NCI-H446 treated with DMSO at 0.1 percent for 48 hours (cell line): Measurements from ENCODE around the gene SAMD5.

Experiments
- DNase-seq: peaks from one replicate; lab custom pipeline; 2025; lab: John Stamatoyannopoulos, UW

SAMD5 gene

DNA sequence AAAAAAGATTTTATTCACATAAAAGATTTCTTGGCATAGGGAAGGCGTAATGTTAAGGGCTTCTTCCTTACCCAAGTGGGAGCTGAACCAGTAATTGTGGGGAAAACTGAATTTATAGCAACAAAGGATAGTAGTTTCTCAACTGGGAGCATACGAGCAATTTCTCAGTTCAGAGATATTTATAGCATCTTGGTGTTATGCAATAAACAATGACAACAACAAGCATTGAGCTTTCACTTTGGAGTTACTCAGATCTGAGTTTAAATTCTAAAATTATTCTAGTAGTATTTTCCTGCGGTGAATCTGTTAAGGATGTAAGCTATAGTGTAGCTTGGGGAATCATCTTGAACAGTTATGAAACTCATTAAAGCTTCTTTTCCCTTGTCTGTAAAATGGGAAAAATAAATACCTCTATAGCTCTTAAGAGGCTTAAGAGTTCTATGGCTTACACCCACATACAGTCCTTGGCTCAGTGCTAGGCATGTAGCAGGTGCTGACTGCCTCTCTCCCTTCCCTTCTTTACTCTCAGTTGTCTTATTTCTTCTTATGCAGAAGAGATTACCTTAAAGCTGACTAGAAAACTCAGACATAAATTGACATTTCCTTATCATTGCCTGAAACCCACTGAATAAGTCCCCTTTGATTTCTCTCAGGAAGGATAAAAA is 58.8 kb downstream of the SAMD5 start:
- no peak for DNase-seq

DNA sequence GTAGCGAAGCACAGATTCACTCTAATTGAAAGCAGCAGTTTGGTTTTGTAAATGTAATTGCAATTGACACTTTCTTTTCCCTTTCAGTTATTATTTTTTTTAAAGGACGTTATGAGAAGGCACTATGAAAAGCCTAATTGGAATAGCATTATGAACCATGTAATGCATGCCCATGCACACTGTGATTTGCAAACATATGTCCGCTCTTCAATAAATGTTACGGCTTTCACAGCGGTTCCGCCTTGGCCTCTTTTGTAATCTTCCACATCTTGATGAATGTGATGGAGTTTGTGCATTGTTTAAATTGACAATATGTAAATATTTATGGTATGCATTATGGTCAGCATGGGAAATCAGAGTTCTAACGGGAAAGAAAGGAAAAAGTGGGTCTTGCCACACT is 61.3 kb downstream of the SAMD5 start:
- DNase-seq: no peak

DNA sequence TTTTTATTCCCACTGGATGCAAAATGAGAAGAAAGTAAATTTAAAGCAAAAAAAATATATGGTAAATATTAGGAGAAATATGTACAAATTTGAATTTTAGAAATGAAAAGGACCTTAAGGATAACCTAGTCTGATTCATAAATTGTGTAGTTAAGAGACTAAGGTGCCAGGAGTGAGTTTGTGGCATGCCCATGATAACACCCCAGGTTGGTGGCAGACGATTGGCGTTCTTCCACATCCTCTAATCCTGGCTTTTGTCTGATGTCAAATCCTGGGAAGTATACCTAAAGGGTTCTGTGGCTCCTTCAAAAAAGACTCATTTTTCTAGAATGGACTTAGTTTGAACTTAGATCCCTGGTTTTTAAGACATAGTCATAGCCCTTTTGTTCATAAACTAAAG is 62.2 kb downstream of the SAMD5 start:
- no peak for DNase-seq

DNA sequence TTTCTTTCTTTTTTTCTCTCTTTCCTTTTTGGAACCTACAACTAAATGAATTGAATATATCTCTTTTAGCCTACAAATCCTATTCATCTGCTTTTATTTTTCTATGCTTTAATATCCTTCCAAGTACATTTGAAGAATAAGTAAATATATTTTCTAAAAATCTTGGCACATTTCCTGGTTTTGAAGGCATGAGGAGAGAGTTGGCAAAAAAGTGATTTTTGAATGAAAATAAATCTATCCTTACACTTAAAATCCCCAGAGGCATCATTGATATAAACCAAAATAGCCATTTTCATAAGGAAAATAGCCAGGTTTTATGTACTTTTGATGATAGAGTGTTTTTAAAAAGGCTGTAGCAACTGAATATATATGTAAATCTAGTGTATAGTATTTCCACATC is 69.0 kb downstream of the SAMD5 start:
- DNase-seq: peak; percentile 10

DNA sequence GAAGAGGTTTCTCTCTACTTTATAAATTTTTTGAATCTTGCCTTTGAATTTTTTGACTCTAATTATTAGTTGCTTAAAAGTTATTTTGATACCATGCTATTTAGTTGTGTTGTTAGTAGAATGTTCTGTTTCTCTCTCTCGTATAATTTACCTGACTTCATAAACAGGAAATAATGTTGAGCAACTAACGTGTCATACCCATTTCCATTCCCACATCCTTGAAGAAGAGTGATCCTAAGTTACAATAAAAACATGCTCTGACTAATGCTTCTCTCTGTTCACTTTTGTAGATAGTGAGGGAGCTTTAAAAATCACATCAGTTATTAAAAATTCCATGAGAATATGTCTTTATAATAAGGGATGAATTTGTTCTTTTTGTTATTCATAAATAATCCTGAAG is 69.7 kb downstream of the SAMD5 start:
- no peak for DNase-seq

DNA sequence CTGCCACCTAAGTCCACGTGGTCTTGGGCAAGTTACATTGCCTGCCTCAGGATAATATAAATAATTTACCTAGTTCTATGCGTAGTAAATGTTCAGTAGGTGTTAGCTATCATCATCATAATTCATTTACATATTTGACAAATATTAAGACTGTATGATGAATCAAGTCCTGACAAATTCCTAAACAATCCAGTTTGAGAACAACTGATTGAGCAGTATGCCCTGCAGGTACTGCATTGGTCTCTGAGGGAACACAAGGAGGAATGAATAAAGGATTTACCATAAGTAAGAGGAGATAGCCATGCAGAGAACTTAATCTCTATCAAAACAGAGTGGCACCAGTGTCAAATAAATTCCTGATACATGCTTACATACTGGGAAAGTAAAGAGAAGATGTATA is 70.4 kb downstream of the SAMD5 start:
- DNase-seq: no peak

DNA sequence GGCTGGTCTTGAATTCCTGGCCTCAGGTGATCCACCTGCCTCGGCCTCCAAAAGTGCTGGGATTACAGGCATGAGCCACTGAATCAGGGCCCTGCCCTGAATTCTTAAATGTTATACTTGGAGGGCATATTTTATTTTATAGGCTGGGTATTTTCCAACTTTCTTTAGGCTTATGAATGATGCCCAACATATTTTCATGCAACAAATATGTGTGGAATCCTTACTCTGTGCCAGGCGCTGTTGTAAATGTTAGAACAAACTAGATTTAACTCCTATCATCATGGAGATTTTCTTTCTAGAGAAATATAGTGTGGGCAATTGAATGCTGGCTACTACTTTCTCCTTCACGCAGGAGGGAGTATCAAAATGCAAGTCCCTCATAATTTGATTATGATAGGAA is 71.2 kb downstream of the SAMD5 start:
- DNase-seq: no peak

DNA sequence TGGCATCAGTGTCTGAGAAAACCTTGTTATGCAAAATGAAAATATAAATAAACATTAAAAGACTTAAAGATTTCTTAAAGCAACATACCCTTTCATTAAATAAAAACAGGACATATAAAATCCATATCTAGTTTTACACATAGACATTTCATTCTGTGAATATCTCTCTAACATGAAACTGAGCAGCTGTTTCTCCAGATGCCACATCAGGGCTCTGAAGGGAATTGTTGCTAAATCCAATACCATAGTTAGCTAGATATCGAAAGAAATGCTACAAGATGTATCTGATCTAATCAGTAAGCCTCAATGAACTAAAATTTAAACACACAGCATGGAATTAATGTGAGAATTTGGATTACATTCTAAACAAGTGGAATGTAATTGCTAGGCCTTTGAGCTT is 74.5 kb downstream of the SAMD5 start:
- no peak for DNase-seq

DNA sequence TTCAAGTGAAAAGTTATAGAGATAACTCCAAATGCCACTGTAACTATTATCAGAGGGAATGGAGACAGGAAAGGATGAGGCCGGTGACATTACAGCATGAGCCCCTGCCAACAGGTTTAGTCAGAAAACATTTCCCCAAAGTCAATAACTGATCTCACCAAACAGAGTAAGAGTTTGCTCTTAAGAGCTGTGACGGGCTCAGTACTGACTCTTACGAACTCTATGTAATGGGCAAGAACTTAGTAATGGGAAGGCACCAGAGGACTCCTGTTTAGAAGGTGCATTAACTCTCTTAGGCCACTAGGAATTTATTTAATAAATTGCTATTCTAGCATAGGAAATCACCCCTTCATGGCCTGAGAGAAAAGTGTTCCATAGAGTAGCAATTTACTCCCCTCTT is 76.8 kb downstream of the SAMD5 start:
- no peak for DNase-seq

DNA sequence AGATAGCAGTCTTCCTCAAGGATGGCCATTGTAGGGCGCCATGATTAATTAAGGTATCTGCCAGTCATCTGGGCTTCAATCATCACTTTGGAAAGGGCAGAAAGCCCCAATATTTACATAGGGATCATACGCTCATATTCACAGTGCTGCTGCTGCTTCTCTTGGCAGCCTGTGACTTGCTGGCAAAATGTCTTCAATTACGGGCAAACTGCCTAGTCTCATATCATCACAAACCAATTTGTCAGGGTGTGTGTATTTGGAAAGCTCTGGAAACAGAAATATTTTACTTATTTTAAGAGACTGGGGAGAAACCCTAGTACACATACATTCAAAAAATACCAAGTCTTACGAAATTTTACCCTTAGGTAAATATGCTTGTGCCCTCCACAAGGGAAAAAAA is 77.6 kb downstream of the SAMD5 start:
- peak; percentile 90 for DNase-seq

DNA sequence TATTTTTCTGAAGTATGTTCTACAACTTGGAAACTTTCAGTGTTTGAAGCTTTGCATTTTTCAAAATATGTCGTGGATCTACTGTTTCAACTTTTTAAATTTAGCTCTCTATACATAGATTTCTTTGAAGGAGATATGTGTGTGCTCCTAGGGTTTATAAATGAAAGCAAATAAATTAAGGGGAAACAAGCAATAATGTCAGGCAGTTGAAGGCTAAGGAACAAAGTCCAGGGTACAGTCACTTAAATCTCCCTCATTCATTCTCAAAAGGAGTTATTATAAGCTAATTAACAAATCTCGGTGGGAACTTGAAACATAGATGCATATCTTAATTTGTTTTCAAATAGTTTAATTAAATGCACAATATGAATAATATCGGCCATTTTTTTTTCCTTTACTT is 79.4 kb downstream of the SAMD5 start:
- DNase-seq: no peak

DNA sequence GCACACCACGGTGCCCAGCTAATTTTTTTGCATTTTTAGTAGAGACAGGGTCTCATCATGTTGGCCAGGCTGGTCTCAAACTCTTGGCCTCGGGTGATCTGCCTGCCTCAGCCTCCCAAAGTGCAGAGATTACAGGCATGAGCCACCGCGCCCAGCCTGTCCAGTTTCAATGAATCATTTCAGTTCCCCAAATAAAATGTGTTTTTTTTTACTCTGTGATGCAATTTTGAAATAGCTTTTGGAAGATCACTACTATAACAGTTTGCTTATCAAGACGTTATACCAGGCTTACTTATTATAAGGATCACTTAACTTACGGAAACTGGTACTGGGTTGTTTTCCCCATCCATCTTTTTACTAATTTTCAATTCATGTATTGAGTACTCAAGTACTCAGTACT is 80.0 kb downstream of the SAMD5 start:
- DNase-seq: no peak

DNA sequence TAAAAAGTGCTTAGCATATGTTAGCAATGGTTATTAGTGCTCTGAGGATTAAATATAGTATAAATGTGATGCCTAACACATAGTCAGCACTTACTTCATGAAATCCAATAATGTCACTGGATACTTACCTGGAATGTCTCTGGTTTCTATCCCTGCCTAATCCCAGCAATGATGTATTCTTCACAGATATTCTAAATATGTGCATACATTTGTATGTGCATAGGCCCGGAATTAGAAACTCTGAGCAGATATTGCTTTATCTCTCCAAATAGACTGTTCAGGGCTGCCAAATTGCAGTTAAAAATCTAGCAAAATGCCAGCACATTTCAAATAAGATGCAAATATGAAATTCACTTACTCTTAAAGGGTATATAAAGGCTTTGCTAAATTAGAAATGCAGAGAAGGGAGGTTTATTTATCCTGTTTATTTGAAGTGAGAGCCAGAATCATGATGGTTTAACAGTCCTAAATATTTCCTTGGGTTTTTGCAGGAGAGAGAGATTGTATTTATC is 81.3 kb downstream of the SAMD5 start:
- no peak for DNase-seq

DNA sequence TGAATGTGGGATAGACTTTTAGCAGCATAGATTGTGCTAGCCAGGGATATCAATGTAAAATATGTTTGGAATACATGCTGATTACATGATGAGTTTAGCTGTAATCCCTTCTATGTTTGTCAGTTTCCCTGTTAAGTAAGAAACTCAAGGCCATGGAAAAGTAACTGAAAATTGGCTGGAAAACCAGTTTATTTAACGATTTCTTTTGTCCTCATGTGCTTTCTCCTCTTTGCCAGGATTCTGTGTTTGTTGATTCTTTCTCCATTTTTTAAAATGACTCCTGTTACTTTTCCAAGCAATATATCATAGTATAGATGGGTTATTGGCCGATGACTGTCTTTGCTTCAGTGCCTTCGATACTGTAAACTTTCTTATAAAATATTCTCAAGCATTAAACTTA is 87.5 kb downstream of the SAMD5 start:
- no peak for DNase-seq

DNA sequence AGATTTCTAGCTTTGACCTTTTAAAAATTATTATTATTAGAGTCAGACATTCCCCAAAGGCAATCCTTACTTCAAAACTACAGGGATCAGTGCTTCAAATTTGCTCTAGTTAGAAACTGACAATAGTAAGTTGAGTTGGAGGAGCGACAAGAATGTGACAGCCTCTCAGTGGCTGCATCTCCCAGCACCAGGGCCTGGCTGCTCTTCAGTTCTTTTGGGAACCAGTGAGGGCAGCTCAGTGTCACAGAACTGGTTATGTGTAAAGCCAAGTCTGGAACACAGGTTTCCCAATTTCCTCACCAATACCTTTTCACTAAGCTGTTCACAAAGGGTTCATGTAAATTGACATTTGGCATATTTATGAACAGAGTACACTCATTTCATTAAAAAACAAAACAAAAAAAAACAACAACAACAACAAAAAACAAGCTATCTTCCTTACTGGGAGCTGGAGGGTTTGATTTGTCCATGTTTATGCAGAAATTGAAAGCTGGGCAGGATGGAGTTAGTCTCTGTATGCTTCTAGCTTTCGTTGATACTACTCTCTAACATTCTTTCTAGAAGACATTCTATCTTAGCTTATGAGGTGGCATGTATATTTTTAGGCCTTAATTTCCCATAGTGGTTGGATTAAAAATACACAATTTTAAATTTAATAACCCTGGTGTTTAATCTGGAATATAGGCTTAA is 95.0 kb downstream of the SAMD5 start:
- DNase-seq: no peak

DNA sequence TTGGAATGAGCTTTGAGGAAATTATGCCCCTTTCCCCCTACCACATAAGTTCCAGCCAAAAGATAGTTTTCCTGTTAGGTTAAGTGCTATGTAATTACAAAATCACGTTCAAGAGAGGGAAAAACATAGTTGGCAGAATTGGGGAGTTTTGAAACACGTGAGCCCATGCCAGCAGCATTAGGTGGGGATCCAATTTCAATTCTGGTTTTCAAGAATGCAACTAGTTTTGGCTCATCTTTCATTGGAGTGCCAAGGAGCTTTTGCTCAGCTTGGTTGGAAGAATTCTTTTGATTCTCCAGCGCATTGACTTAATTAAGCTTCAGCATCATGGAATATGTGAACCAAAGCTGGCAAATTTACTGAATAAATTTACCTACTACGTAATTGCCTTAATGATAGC is 95.9 kb downstream of the SAMD5 start:
- DNase-seq: peak; percentile 38

DNA sequence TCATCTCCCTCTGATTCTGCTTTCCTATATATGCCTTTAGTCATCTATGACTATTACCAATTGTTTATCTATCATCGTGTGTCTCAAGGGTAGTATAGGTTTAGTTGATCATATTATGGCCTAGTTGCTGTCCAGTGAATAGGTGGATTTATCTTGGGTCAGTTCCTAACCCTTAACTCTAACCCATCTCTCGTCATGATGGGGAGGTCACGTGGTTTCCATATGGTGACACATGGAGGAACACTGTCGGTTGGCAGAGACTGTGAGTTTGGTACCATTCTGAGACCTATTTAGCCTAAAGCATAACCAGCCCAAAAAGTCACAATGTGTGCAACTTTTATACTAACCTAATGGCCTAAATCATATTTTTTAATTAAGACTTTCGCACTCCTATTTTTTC is 103.5 kb downstream of the SAMD5 start:
- no peak for DNase-seq

DNA sequence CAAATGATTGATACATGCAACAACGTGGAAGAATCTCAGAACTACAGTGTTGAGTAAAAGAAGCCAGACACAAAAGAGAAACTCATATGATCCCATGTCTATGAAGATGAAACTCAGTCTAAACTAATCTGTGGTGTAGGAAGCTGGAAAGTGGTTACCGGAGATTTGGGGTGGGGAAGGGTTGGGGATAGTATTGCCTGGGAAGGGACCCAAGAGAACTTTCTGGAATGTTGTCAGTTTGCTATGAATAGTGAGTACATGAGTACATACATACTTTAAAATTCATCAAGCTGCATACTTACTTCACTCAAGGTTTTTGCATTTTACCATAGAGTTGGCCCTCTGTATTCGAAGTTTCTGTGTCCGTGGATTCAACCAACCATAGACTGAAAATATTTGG is 106.0 kb downstream of the SAMD5 start:
- DNase-seq: no peak

DNA sequence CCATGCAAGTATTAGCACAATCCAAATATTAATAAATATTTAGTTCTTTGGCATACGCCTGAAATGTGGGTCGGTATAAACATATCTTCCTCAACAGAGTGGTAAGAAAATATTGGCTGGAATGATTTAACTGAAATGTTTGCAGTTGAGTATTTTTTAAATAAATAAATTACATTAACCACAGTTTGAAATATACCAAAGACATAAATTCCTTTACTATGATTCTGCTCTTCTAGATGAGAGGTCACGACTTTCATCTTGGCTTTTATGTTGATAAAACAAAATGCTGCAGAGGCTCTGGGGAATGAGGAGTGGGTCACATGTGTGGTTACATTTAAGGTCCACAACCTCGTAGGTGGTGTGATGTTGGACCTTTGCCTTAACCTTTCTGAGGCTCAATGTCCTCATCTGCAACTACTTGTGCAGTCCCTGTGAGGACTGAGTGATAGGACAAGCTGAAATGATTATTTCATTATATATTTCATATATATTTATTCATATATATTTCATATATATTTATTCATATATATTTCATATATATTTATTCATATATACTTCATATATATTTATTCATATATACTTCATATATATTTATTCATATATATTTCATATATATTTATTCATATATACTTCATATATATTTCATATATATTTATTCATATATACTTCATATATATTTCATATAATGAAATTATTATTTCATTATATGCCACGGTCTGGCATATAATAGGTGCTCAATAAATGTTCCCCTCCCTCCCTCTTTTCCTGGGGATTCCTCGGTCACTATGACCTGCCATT is 107.4 kb downstream of the SAMD5 start:
- DNase-seq: no peak

DNA sequence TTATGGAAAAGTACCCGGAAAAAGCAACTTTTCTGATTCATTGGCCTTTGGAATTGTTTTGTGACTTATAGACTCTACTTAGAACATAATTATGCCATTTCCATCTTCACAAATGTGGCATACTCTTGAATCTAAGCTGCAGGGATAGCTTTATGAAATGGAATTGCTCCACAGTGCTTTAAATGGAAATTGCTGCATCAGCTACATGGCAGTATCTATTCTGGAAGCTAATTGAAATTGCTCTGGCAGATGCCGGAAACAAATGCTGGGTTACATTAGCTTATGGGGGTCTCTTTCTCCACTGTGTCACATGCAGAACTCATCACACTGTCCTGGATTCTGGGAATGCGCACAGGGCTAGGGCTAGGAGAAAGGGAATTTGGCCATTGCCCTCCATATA is 108.9 kb downstream of the SAMD5 start:
- no peak for DNase-seq

DNA sequence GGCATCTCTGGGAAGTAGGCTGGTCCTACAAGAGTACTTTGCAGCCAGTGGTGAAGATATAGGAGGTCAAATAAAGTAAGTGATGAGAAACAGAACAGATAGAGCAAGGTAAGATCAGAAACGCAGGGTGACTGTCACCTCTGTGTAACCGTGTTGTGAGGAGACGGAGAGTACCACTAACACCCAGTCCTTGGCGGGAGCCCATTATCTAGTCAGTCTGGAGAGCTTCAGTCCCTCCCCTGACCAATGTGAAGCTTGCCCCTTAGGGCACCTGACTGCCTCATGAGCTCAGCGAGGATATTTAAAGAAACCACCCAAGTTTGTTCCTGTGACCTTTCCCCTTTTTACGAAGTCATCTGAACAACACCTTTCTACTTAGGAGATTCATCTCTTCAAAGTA is 110.0 kb downstream of the SAMD5 start:
- no peak for DNase-seq

DNA sequence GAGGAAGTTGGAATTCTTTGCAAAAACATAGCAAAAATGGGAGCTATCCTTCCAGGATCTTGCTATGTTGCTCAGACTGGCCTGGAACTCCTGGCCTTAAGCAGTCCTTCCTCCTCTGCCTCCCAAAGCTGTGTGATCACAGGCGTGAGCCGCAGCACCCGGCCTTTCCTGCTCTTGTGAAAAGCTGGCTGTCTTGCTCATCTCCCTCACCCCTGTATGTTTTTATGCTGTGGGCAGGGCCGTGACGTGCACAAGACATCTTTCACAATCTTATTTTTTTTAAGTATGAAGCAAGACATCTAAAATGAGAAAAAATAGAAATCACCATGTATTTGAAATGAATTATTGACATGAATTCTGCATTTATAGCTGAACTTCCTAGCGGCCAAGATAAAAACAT is 110.4 kb downstream of the SAMD5 start:
- DNase-seq: no peak
